Gastrocnemius medialis (tissue), 4 donors: ENCODE results near the gene PTPRN2.

Experiments used
- POLR2A ChIP-seq, 2 donors: fragments of 450-650 bp; IDR thresholded peaks; one replicate each; pipeline ENCODE4 v1.6.1; 2017; ENCODE audit warnings: antibody characterized with exemption in 2 of 2, mild to moderate bottlenecking in 2 of 2, moderate library complexity in 2 of 2
- TF ChIP-seq, protein P1 (sequence below), 5 experiments: fragments of 450-650 bp in 3 of 5; fragments of 200-600 bp in 2 of 5; sonication (generic) in 2 of 5; IDR thresholded peaks in 4 of 5; conservative IDR thresholded peaks in 1 of 5; 1 replicate in 4 of 5; 2 replicates in 1 of 5; pipeline ENCODE4 v1.5.1; 2016 to 2019; ENCODE audit warnings: antibody characterized with exemption in 5 of 5, mild to moderate bottlenecking in 3 of 5, moderate library complexity in 3 of 5

DNA sequence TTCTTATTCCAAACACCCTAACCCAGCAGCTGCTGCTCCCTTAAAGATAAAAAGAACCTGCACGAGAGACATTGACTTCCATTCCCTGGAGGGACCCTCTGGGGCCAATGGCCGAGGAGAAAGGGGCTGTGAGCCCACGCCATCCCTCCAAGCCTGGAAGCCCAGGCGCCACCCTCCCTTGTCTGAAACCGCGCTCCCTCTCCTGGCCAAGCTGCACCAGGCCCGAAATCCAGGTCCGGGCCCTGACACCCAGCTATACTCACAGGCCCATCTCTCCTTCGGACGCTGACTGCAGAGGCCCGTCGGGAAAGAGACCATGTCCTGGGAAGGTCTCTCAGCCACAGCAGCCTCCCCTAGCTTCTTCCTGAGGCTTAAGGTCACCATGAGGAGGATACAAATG is 196.5 kb downstream of the PTPRN2 start:
- TF ChIP-seq, protein P1, sequence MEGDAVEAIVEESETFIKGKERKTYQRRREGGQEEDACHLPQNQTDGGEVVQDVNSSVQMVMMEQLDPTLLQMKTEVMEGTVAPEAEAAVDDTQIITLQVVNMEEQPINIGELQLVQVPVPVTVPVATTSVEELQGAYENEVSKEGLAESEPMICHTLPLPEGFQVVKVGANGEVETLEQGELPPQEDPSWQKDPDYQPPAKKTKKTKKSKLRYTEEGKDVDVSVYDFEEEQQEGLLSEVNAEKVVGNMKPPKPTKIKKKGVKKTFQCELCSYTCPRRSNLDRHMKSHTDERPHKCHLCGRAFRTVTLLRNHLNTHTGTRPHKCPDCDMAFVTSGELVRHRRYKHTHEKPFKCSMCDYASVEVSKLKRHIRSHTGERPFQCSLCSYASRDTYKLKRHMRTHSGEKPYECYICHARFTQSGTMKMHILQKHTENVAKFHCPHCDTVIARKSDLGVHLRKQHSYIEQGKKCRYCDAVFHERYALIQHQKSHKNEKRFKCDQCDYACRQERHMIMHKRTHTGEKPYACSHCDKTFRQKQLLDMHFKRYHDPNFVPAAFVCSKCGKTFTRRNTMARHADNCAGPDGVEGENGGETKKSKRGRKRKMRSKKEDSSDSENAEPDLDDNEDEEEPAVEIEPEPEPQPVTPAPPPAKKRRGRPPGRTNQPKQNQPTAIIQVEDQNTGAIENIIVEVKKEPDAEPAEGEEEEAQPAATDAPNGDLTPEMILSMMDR (IDR thresholded peaks at IDR 0.05 in 4 of 5, conservative IDR thresholded peaks at IDR 0.05 in 1 of 5), result no peak
- TF ChIP-seq POLR2A (IDR thresholded peaks at IDR 0.05), result no peak
